ENCODE measurements around the gene BHLHE23.
"Not testable (repeated sequence)": the region's sequence is repeated elsewhere in the genome, so short reads cannot be mapped to it uniquely, and the experiment has no call there.

Gene BHLHE23

DNA sequence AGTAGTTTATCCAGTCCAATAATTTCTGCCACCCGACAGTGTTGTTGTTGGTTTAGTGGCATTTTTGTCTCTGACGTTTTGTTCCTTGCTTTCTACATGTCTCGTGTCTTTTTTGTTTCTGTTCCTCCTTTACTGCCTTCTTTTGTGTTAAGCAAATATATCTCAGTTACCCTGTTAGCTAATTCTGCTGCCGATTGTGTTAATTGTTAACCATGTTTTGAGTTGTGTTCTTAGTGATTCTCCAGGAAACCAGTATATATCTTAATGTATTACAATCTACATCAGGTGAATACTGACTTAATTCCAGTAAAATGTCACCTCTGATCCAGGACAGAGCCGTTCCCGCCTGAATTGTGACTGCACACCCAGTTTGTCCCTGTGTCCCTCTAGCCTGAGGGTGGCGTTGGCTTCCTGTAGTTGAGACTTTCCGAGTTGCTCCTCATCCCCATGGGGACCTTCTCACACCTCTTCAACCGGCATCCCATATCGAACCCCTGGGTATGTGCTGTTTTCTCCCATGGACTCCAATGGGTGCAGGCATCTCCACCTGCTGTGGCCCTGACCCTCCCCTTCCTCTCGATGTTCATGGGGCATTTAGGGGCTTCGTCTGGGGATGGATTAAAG is 35.8 kb upstream of the BHLHE23 start:
- DNase-seq, result no peak

DNA sequence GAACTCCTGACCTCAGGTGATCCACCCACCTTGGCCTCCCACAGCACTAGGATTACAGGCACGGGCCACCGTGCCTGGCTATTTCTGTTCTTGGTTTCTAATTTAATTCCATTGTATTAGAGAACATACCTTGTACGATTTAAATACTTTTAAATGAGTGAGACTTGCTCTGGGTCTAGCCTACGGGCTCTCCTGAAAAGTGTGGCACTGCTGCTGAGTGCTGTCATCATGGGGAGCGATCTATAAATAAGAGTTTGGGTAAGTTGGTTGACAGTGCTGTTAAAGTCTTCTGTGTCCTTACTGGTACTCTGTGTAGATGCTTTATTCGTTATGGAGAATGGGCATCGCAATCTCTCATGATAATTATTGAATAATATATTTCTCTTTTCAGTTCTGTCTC is 35.0 kb upstream of the BHLHE23 start:
- no peak for DNase-seq

DNA sequence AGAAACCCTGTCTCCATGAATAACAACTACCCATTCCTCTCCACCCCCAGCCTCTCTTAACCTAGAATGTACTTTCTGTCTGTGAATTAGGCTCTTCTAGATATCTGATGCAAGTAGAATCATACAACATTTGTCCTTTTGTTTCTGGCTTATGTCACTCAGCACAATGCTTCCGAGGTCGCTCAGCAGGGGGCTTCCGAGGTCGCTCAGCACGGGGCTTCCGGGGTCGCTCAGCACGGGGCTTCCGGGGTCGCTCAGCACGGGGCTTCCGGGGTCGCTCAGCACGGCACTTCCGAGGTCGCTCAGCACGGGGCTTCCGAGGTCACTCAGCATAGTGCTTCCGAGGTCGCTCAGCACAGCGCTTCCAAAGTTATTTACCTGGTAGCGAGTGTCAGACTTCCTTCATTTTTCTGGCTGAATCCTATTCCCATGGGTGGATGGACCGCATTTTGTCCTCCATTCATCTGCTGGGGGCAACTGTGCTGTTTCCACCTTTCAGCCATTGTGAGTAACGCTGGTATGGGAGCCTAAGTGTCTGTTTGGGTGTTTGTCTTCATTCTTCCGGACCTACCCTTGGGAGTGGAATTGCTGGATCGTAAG is 31.0 kb upstream of the BHLHE23 start:
- no peak for DNase-seq

GRCh38 chr20:63036291-63036690 is 29.5 kb upstream of the BHLHE23 start:
- DNase-seq, result no peak

DNA sequence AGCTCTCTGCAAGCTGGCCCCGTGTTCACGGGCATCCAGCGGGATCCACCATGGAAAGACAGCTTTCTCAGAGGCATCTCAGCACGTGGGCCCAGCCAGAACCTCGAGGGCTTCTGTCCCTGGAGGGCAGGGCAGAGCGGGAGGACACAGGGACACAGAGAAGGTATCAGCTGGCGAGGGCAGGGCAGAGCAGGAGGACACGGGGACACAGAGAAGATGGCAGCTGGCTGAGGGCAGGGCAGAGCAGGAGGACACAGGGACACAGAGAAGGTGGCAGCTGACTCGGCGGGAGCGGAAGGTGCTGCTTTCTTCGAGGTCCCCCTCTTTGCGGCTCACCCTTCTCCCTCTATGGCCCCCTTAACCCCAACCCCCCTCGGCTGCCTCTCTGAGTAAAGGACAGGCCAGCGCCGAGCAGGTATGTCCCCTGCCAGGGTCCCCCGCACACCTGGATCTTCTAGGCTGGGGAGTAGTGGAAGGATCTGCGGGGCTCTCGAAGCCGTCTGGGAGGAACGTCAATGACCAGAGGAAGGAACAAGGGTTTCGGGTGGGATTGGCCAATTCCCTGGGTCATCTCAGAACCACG is 28.9 kb upstream of the BHLHE23 start:
- no peak for DNase-seq

- not testable (repeated sequence) for DNase-seq
These were observed 28.2 kb upstream of the BHLHE23 start for GRCh38 chr20:63034710-63035602.

GRCh38 chr20:63033794-63034709 is 27.3 kb upstream of the BHLHE23 start:
- no peak for DNase-seq

GRCh38 chr20:63032861-63033793 is 26.4 kb upstream of the BHLHE23 start:
- no peak for DNase-seq

DNA sequence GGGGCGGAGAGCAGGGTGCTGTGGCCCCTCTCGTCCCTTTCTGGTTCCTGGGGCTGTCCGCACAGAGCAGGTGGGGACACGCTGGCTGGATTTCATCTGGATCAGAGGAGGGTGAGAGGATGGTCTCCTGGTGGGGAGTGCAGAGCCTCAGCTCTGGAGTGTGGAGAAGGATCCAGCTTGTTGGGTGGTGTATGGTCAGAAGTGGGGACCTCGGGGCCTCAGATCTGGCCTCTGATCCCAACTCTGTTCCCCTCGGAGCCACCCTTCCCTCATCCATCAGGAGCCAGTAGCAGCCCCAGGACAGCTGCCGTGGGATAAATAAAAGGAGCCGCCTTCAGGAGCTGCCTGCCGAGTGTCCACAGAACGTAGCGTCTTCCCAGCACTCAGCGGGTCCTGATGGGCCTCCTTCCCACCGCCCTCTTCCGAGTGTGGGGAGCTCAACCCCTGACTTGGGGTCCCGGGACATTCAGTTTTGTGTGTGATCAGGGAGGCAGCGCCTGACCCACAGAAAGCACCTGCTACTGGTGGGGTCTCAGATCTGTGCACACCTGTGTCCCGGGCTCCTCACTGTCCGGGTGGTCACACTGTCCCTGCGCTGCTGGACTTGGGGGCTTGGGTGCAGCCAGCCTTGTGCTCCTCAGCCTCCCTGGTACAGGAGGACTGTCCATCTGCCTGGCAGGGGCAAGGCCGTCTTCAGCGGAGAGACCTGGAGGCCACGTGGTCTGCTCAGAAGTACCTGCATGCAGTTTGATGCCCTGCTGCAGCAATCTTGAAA is 25.4 kb upstream of the BHLHE23 start:
- no peak for DNase-seq

DNA sequence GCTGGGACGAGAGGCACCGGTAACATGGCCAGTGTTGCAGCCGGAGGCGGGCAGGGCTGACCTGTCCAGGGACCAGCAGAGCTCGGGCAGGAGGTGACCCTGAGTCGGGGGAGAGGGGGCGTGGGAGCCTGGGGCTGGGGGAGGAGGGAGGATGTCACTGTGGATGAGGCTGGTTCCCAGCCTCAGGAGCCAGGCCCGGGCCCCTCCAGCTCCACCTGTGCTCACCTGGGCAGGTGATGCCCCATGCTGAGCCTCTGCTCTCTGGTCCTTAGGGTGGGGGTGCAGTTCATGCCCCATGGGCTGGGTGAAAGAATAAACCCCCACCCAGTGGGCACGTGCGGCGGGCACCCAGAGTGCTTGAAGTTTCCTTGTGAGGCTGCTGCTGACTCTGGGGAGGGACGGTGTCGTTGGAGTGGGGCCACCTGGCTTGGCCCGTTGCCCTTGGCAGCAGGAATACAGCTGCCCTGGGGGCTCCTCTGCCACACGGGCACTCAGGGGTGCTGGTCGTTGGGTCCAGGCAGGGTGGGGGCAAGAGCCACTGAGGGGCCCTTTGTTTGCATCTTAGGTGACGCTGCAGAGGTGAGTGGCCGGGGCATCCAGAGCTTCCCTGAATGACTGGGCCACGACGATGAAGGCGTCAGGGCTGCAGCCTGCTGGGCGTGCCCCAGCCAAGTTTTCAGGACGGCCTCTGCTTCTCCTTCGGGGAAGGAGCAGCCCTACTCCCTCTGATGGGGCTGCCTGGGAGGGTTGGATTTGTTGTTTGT is 24.7 kb upstream of the BHLHE23 start:
- DNase-seq, result no peak

DNA sequence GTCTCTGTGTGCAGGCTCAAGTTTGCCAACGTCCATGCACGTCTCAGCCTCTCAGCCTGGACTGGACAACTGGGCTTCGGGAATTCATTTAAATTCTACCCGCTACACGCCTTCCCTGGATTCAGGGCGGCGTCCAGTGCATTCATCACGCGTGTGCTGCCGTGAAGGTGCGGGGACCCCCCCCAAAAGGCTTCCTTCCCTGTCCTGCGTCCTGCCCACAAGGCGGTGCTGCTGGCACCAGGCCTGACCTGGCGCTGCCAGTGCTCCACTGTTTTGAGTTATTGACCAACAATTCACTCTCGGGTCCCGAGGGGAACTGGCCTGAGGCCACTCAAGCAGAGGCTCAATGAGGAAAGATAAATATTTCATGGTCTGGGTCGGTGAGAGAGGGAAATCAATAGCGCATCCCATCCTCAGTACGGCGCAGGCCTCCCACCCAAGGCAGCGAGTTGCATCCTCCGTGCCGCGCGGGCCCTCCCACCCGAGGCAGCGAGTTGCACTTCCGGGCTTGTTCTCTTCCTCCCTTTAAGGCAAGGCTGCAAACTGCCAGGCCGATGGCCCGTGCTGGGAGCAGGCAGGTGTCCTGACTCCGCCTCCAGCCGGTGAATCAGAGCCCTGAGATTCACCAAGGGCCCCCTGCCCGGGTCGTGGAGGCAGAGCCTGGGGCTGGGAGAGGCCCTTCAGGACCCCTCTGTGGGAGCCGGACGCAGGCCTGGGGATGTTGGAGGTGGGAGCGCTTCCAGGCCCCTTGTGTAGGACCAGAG is 22.8 kb upstream of the BHLHE23 start:
- DNase-seq, result no peak

DNA sequence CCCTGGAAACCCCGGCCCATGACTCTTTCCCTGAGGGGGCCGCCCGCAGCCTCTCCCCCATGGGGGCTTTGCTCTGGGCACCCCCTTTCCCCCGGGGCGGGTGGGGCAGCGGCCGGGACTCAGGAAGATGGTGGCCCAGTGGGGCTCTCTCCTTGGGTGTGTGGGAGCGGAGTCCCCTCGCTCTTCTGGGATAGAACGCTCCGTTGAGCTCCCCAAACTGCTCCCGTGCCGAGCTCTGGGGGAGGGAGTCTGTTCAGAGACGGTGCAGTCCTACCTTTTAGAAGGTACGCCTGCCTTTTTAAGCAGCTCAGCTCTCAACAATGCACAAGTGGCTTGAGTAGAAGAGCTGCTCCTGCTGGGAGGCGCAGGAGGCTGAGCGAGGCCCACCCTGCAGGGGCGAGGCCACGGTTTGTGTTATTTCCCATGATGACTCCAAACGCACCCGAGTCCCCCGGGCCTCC is 21.7 kb upstream of the BHLHE23 start:
- no peak for DNase-seq

GRCh38 chr20:63027922-63028389 is 21.2 kb upstream of the BHLHE23 start:
- peak; percentile 30 for DNase-seq

- DNase-seq, result no peak
These were observed 20.6 kb upstream of the BHLHE23 start for GRCh38 chr20:63027221-63027921.

GRCh38 chr20:63026582-63027165 is 19.9 kb upstream of the BHLHE23 start:
- no peak for DNase-seq

DNA sequence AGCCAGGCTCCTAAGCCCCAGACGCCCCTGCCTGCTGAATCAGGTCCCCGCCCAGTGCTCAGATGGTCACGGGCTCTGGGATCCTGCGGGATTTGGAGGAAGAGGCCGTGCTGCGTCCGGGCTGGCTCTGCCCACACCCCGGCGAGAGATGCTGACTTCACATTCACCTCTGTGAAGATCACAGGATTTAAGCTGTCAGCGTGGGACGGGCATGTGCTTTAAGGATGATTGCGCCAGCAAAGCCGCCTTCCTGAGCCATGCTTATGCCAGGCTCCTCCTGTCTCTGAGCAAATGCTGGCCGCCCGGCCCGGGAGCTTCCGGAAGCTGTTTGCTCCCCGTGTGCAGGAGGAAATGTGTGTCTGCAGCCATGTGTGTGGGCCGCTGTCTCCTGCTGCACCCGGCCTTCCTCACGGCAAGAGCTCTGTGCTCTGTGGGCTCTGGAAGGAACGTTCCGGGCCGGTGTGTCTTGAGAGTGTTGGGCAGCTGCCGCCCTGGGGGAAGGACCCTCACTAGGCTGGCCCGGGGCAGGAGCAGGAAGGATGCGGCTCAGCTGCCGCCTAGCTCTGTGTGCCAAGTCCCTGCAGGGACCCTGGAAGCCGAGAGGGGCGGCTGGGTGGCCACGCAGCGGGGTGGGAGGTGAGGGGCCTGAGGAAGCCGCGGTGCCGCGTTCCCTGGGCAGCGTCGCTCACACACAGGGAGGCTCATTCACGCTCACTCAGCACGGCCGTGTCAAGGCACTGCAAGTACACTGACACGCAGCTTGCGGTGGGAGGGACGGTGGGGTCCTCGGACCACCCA is 19.0 kb upstream of the BHLHE23 start:
- no peak for DNase-seq
